Non-pigmented ciliary epithelial cell (primary cell): ENCODE results near the gene COL24A1.
A peak's percentile ranks its signal among the peaks of the same experiment; 100 is the strongest.
"Not testable (repeated sequence)": the region's sequence is repeated elsewhere in the genome, so short reads cannot be mapped to it uniquely, and the experiment has no call there.

ENCODE experiments used
- DNase-seq: peaks from one replicate; pipeline ENCODE4 v3.0.0-alpha.2; 2010; ENCODE audit warnings: low read depth

Gene COL24A1

GRCh38 chr1:85888921-85889320 lies 267.7 kb downstream of the COL24A1 start:
- DNase-seq: no peak

DNA sequence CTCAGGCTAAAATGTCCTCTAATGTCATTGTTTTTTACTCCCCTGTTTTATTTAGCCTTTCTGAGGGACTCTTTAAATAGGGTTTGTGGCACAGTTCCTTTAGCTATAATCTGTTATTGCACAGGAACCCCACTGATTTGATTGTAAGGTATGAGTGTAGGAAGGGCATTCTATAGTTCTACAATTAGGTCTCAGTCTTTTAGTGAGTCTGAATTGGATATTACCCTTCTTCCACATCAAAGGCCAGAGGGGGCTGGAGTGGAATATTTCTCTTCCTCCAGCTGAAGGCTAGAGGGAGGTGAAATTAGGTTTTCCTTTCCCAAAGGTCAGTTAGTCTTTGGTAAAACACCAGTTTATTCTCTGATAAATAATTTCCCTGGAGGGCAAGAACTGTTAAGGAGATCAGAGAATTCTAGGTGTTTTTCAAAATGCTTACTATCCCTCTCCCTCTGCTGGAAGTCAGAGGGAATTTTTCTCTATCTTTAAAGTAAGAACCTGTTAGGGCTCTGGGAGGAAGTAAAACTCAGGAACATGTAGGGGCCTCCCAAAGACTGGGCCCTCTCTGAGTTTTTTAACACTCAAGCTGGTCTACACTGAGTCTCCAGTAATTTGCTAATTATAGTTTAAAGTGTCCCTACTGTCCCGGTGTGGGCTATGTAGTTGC lies 272.1 kb downstream of the COL24A1 start:
- no peak for DNase-seq

DNA sequence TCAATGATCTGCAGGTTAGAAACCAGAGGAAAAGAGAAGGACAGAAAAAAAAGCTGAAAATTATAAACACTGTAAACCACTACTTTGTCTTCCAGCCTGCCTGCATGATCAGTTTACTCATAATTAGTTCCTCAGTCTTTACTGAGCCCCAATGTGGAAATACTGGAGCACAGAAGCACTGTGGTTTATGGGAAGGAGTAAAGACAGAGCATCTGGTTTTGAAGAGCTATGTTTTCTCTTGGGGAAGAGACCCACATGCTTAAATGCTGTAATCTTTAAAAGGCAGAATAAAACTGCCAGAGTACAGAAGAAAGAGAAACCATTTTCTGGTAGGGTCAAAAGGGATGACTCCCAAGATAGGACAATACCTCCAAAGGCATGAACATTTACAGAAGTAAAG lies 289.4 kb downstream of the COL24A1 start:
- DNase-seq: no peak

DNA sequence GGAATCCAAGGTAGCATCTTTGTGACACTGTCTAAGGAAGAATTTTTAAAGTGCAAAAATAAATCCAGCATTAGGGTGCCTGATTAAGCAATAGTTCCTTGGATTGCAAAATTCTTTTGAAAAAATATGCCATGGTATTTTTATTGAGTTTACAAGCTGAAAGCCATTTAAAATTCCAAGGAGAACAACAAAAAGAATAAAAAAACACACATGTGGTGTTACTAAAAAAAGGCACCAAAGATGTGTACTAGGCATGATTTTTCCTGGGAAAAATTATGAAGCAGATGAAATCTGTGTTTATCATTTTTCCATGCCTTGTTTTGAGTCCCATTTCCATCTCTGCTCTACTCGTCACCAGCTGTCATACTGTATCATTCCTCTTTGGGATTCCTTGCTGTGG lies 291.4 kb downstream of the COL24A1 start:
- no peak for DNase-seq

DNA sequence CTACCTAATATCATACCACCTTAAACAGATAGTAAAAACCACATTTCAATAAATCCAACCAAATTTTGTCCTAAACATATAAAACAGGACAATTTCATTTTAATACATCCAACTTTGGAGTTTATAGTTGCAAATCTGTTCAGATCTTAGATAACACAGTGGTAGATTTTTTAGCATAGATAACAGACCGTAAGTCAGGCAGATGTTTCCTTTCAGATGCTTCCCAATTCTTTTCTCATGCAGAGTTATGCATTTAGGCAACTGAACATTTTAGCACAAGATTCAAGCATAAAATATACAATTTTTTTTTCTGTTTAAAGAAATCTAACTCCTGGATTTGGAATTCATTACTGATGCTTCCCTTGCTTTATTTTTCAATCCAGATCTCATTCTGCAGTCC lies 291.8 kb downstream of the COL24A1 start:
- no peak for DNase-seq

DNA sequence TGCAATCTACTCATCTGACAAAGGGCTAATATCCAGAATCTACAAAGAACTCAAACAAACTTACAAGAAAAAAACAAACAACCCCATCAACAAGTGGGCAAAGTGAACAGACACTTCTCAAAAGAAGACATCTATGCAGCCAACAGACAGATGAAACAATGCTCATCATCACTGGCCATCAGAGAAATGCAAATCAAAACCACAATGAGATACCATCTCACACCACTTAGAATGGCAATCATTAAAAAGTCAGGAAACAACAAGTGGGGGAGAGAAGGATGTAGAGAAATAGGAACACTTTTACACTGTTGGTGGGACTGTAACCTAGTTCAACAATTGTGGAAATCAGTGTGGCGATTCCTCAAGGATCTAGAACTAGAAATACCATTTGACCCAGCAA lies 292.9 kb downstream of the COL24A1 start:
- not testable (repeated sequence) for DNase-seq

DNA sequence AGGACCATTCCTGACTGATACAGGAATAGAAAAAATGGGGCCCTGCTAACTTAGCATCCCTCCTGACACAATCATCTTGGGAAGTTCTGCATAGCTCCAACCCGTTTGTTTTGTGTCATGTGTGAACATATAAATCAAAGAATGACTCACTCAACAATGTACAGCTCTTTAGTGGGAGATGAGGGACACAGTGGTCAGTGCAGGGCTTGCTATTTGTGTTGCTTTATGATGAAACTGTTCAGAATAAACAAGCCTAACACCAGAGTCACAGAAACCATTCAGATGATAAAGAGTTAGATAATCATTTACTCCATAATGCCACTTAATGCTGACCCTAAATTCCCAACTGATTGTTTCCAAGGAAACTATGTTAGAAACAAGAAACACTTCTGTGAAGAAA lies 294.1 kb downstream of the COL24A1 start:
- no peak for DNase-seq

DNA sequence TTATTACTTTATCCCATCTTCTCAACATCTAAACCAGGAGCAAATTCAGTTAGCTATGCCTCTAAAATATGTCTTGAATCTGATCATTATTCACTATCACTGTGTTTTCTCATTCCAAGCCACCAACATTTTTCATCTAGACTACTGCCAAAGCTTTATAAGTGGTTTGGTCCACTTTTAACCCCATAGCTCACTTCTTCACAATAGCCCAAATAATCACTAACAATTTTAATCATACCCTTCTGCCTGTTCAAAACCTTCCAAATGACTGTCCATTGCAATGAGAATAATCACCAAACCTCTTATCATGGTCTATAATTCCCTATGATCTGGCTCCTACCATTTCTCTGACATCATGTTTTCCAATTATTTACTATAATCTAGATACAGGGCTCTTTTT lies 298.6 kb downstream of the COL24A1 start:
- DNase-seq: no peak

GRCh38 chr1:85850238-85850637 lies 306.3 kb downstream of the COL24A1 start:
- DNase-seq: peak; percentile 92

DNA sequence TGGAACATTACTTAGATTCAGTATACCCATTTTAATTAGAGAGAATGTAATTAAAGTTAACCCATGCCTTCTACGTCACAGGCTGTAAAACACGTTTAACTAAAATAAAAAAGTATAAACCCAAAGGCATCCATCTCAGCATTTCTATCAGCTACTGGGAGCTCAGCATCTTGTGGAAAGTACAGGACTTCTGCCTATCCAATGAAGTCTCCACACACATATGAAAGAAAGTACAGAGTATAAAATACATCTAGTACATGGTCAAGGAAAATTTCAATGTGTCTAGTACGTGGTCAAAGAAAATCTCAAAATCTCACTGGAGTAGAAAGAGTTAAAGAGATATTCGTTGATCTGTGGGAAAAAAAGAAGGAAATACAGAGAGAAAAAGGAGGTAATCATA lies 306.9 kb downstream of the COL24A1 start:
- no peak for DNase-seq

- DNase-seq: no peak
Measured at GRCh38 chr1:85847356-85847755, 309.2 kb downstream of the COL24A1 start.

DNA sequence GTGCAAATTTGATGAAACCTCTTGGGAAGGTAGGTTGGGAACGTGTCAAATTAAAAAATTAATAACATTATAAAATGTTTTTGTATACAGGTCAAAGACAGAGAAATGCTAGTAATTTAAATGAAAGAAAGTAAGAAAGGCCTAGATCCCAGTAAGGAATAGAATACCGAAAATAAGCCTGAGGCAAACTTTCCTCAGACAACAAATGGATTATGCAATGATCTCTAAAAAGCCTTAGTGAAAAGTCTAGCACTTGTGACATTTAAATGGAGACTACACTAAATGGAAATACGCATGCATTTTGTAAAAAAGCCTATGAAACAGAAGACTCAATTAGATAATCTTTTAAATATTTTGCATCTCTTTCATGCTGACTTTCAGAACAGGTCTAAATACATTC lies 309.9 kb downstream of the COL24A1 start:
- no peak for DNase-seq

- no peak for DNase-seq
Measured at GRCh38 chr1:85839459-85839858, 317.1 kb downstream of the COL24A1 start.

DNA sequence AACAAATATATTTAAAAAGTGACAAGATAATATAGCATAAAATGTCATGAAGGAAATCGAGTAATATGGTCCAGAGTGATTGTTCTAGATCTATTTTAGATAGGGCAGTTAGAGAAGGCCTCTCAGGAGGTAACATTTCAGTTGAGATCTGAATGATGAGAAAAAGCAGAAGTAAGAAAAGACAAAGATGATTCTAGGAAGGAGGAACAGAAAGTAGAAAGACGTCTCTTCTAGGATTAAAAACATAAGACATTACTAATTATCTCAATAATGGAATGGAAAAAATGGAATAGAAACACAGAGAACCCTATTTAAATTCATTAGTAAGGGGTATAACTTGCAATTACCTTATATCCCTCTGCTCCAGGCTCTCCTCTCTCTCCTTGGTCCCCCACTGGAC lies 318.3 kb downstream of the COL24A1 start:
- DNase-seq: no peak

GRCh38 chr1:85836736-85837135 lies 319.8 kb downstream of the COL24A1 start:
- no peak for DNase-seq

GRCh38 chr1:85833165-85833564 lies 323.4 kb downstream of the COL24A1 start:
- DNase-seq: not testable (repeated sequence)

- no peak for DNase-seq
Measured at GRCh38 chr1:85830837-85831236, 325.7 kb downstream of the COL24A1 start.

DNA sequence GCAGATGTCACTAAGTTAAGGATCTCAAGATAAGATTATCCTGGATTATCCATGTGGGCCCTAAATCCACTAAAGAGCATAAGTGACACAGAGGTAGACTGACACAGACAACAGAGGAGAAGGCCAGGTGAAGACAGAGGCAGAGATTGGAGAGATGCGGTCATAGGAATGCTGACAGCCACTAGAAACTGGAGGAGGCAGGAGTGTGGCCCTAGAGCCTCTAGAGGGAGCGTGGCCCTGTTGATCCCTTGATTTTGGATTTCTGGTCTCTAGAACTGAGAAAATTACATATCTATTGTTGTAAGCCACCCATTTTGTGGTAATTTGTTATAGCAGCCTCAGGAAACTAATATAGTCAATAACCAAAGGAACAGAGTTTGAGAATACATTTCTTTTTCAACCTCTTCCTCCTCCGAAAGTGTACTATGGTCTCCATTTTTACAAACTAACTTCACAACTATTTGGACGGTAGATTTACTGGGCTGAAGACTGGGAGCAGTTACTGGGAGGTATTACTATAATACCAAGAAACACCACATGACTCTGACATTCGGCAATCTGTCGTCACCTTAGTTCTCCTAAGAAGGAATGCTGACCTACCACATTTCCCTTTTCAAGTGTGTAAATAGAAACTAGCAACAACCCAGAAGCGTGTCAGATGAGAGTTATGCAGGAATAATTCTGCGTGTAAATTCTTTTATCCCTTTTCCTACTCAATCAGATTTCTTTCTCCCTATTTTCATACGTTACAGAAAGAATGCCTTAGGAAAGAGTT lies 332.3 kb downstream of the COL24A1 start:
- no peak for DNase-seq

GRCh38 chr1:85822696-85823095 lies 333.9 kb downstream of the COL24A1 start:
- DNase-seq: no peak

DNA sequence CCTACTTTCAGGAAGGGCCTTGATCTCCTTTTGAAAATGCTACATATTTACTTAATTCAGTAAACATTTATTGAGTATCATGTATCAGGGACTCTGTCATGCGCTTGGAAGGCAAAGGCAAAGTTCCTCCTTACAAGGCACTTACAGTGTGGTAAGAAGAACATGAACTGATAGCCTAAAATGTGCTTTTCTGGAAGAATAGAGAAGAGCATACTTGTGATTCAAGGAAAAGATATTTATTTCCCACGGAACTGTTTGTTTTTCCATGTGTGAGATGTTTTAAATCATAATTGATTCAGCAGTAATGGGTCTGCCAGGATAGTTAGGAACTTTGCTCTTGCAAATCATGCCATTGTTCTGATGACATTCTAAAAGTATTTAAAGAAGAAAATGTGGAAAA lies 338.2 kb downstream of the COL24A1 start:
- DNase-seq: peak; percentile 10

DNA sequence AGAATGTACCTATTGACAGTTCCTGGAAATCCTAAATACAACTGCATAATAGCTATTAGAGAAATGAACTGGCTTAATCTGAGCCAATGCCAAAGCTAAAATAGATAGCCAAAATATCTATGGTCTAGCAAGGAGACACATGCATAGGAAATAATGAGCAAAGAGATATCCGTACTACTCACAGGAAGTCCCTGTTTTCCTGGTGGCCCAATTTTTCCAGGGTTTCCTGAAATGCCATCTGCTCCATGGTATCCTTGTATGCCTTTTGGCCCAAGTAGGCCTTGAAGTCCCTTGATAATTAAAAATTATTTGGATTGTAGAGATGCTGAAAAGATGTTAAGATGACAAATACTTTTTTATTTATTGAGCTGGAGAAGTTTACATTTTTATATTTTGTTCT lies 340.0 kb downstream of the COL24A1 start:
- DNase-seq: no peak

GRCh38 chr1:85815906-85816305 lies 340.7 kb downstream of the COL24A1 start:
- DNase-seq: no peak

DNA sequence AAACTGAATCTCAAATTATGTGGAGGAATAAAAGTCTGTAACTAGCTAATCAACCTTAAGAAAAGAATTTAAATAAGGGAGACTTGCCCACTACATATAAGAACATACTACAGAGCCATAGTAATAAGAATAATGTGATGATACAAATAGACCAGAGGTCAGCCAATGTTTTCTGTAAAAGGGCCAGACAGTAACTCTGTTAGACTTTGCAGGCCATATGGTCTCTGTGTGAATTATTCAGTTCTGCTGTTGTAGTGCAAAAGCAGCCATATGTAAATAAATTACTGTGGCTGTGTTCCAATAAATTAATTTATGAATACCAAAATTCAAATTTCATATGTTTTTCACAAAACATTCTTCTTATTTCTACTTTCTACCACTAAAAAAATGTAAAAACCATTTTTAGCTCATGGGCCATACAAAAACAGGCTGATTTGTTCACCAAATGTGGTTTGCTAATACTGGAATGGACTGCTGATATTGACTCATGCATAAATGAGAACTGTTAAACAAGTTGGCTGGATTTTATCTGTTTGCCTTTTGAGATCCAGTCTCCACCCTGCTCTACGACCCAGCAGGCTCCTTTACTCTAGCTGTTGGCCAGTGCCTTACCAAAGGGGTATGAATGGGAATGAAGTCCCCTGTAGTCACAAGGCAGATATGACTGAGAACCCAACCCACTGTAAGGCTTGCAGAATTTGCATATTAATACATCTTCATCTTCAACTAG lies 350.2 kb downstream of the COL24A1 start:
- DNase-seq: no peak
